Right hindlimb (tissue), 1 donor: ENCODE data around the gene CERKL.

Source experiments
- DNase-seq: peaks from one replicate; pipeline ENCODE4 v3.0.0-alpha.2; 2018

CERKL gene

DNA sequence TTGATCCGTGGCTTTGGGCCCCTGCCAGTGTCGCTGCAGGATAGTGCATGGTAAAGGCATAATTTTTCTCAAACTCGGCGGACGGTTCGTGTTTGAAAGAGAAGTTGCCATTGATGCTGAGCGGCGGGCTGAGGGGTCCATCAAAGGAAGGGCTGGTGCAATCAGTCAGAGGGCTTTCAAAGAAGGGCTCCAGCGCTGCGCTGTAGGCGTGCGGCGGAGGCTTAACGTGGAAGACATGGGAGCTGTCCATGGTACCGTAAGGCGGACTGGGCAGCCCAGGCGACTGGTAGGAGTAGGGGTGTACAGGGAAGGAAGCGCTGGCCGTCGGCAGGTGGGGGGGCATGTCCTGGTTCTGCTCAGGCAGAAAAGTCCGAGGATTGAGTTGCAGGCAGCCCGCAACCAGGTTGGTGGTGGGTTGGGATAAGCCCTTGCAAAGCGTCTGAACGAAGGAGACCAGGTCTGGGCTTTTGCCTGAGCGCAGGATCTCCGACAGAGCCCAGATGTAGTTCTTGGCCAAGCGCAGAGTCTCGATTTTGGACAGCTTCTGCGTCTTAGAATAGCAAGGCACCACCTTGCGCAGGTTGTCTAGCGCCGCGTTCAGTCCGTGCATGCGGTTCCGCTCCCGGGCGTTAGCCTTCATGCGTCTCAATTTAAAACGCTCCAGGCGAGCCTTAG is 21.1 kb upstream of the CERKL start:
- peak; percentile 81 for DNase-seq

DNA sequence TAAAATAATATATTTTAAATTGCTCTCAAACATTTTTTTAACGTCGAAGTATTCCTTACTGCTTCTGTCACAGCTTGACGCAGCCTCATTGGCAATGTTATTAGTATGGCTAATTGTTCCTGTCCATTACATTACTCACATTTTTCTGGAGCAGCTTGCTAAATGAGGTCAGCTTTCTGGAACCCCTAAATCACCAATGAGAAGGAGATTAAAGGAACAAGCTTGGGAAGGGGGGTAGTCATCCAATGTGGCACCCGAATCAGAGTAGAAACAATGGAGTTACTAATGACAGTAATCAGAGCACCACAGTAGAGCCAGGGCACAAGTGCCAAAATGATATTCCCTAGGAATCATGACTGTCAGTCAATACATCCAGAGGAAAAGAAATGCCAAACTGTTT is 18.3 kb upstream of the CERKL start:
- no peak for DNase-seq

DNA sequence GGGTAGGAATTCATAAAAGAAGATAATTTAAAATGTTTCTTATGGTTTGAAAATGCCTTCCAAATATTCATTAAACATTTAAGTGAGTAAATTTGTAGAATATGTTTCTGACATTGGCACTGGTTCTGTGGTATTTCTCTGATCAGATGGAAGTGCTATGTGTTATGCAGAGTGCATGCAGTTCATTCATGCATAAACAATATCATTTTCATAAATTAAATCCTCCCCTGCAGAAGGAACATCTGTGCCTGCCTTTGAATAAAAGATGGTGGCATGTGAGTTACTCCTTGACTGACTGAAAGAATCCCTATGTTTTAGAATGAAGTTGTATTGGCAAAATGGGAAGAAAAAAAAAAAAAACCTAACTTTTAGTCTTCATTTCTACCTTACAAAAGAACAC is 17.6 kb upstream of the CERKL start:
- no peak for DNase-seq

DNA sequence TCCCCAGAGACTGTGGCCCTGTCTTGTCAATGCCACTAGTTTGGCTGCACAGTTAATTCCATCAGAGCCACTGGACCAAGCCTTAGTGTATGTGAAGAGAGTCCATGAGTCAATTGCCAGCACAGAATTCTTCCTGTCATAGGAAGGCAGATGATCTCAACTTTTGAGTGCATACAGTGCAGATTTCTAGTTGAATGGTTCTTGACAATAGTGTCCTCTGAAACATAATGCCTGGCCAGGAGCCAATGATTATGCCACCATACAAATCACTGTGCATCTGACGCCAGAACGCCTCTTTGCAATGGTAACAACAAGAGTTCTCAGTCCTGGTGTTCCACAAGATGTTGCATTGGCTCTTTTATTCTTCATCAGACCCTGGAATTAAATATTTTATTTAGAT is 16.3 kb upstream of the CERKL start:
- DNase-seq, result no peak

DNA sequence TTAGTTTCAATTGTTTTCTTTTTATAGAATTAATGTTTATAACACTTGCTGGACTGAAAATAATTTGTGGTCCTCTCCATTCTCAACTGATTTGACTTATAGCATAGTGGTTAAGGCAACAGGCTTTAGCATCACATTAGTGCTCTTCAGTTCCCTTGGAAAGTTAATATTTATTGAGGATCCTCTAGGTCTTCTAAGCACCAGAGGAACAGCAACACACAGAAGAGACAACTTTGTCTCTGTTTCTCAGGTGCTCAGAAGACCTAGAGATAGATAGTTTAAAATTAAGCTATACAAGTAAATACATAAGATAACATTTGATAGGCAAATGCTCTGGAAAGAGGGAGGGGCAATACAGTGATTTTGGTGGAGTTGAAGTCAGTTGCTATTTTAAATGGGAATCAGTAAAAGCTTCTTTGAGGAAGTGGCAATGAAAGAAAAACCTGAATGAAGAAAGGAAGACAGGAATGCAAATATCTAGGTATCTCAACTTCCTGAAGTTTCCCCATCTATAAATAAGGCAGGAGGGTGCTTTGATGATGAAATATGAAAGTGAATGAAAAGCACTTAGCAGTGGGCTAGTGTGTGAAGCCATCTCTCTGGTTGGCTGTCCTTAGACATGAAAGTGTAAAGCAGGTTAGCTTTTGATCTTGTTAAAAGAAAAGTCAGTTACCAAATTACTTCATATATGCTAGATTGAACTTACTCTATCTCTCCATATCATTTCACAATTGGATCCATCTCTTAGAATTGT is 15.5 kb upstream of the CERKL start:
- DNase-seq, result no peak

DNA sequence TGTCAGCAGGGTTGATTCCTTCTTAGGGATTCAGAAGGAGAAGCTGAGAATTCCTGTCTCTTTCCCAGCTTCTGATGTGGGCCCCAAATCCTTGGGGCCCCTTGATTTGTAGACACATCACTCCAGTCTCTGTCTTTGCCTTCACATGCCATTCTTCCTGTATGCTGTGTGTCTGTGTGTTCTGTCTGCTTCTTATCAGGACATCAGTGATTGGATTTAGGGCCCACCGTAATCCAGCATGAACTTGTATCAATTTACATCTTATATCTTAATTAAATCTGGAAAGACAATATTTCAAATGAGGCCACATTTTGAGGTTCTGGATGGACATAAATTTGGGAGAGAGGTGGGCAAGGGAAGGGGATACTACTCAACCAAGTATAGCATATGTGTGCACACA is 13.7 kb upstream of the CERKL start:
- no peak for DNase-seq

DNA sequence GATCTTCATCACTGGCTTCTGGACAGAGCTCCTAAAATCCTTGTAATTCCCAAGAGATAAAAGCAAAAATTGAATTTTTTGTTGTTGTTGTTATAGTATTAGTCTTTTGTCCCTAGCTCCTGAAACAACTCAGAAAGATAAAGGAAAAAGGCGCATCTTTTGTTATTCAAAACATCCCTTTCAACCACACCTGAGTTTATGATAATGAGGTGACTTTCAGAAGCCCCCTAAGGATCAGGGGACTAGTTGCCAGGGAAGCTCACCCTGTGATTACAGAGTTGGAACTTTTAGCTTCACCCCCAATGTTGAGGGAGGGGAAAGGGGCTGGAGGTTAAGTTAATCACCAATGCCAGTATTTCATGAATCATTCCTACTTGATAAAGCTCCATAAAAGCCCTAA is 10.3 kb upstream of the CERKL start:
- no peak for DNase-seq

DNA sequence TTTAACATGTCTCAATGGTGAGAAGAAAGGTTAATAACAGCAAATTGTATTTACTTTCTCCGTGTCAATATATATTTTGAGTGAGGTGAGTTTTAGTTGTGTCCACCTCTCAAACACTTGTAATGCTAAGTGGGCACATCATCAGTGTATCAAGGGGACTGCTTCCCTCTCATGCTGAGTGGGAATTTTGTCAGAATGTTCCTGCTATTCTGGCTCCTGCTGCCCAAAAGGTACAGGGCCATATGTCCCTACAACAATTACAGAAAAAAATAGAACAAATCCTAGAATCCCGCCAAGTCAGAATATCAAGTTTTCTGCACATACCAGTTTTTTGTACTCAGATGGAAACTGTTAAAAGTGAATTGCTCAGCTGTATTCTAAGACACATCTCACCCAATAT is 5.4 kb upstream of the CERKL start:
- DNase-seq, result no peak

DNA sequence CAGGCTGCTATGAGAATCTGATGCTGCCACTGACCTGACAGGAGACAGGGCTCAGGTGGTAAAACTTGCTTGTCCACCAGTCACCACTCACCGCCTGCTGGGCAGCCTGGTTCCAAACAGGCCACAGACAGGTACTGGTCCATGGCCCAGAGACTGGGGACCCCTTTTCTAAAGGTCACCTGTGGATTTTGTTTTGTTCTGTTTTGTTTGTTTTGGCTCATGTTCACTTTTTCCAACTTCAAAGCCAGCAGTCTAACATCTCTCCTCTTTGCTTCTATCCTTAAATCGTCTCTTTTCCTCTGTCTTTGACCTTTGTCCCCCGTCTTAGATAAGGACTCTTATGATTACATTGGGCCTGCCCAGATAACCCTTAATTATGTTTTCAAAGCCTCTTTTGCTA is 3.3 kb upstream of the CERKL start:
- DNase-seq, result no peak

DNA sequence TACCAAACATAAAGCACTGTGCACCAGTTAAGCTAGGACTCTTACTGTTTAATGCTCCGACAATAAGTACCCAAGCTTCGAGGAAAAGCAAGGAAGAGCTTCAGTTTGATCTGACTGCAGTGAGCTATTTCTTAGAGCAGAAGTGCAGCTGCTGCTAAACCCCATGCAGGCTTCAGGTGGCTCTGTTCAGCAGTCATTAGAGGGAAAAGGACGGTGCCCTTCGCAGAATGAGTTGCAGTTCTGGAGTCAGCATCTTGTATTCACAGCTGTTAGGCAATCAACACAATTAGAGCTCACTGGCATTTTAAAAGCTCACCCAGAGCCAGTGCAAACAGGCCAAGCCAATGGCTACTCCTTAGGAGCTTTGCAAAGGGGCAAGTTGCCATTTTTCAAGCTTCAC is 1.5 kb upstream of the CERKL start:
- DNase-seq, result no peak

DNA sequence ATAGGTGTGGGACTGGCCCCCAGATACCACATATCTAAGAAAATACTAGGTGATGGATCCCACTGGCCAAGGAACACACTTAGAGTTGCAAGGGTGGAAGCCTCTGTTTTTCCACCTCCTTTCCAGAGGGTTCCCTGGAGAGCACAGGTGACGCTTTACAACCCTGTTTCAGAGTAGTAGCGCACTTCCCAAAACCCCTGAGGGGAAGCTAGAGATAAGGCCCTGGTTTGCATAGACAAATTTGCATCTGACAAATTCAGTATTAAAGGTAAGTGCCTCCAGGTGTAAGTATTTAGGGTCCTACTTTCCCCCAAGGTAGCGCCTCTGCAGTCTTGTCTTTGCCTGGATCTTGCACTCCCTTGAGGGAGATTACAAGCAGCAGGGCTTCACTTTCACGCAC is 474 bp upstream of the CERKL start:
- DNase-seq, result no peak

DNA sequence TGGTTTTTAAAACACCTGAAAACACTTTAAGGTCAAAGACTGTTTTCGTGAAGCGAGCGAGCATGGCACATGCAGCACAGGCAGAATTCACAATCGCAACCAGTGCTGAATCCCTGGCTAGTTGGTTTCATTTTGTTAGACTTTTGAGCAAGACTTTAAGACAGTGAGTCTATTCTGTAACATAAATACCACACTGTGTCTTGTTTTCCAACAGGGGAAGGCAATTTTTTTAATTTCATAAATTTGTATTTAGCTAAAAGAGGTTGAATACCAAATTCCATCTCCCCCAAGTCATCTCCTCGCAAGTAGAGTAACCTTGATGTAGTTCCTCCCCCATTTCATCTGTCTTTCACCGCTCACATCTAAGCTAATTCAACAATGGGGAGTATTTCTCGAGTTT is 1.4 kb downstream of the CERKL start:
- DNase-seq, result no peak

DNA sequence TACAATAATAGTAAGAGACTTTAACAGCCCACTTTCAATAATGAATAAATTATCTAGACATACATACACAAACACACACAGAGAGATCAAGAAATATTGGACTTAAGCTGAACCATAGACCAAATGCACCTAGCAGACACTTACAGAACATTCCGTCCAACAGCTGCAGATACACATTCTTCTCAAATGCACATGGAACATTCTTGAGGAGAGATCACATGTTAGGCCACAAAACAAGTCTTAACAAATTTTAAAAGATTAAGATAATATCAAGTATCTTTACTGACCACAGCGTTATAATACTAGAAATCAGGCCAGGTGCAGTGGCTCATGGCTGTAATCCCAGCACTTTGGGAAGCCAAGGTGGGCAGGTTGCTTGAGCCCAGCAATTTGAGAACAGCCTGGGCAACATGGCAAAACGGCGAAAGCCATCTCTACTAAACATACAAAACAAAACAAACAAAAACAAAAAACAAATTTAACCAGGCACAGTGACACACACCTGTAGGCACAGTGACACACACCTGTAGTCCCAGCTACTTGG is 7.4 kb downstream of the CERKL start:
- DNase-seq, result no peak

DNA sequence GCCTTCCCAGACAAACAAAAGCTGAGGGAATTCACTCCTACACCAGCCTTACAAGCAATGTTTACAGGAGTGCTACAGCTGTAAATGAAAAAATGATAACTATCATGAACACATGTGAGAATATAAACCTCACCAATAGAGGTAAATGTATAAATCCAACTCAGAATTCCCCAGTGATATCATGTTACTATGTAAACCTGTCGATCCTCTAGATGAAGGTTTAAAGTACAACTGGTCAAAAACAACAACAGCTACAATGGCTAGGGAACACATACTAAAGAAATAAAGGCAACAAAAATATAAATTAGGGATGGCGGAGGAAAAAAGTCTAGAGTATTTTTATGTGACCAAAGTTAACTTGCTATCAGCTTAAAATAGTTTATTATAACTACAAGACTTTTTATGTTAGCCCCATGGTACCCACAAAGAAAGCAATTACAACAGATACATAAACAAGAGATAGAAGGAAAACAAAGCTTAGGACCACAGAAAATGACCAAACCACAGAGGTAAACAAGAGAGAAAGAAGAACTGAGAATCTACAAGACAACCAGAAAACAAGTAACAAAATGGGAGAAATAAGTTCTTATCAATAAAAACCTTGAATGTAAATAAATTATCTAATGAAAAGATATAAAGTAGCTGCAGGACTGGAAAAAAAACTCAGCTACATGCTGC is 8.3 kb downstream of the CERKL start:
- DNase-seq, result no peak

DNA sequence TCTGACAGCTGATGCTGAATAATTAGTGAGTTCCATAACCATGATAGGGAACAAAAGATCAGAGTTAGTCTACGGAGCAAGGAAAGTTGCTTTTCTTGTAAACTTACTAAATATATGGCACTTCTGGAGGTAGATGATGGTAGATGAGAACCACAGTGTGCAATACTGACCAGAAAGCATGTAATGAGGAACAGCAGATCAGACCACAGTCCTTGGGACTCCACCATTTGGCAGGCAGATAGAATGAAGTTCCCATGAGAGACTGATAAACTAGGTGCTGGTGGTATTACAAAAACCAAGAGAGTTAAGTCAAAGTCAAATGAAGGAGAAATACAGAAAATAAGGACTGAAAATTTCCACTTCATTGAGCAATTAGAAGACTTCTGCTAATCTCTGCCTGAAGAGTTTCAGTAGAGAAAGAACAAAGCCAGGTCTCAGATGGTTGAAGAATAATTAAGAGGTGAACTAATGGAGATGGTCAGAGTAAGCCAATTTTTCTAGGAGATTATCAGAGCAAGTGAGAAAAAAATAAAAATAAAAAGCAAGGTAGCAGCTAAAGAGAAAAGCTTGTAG is 10.4 kb downstream of the CERKL start:
- DNase-seq, result no peak

DNA sequence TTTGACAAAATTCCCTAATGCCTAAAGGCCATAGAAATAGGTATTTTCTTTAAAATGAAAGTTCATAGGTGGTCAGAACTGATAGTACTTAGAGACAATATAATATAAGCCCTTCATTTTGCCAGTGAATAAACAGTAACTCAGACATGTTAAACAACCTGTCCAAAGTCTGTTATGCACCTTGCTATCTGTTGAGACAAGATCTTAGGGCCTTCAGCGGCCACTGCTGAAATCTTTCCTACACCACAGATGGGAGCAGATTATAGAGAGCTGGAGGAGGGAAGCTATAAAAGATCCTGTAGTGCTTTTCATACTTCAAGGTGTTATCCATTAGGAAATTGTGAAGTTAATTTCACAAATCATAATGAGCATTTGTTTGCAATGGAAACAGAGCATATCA is 13.8 kb downstream of the CERKL start:
- DNase-seq, result no peak

DNA sequence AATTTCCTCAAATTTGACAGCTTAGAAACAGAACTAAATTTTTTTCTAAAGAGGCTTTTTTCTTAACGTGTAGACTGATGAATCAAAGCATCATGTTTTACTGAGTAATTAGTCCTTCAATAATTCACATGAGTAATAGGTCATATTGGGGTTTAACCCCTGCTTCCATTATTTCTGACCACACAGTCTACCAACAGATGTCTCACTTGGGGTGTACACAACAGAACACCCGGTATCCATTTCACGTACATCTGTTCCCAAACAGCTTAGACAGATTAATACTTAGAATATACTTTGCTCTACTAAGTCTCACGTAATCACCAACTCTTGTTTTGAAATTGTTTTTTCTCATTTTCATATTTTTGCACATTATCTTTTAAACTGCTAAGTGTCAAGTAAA is 14.8 kb downstream of the CERKL start:
- no peak for DNase-seq

DNA sequence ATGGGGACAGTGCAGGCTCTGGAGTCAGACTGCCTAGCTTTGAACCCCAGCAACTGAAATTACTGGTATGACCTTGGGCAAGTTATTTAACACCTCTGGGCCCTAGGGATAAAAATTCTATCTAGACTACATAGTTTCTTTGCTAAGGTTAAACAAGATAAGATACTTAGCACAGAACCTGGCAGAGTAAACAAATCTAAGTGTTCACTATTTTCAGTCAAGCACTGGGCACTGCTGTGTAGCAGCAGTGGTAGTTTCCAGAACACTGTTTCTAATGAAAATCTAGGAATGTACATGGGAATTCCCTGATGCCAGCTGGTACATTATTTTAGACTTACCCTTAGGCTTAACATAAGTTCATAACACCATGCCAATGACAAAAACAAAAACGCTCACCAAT is 17.2 kb downstream of the CERKL start:
- no peak for DNase-seq

DNA sequence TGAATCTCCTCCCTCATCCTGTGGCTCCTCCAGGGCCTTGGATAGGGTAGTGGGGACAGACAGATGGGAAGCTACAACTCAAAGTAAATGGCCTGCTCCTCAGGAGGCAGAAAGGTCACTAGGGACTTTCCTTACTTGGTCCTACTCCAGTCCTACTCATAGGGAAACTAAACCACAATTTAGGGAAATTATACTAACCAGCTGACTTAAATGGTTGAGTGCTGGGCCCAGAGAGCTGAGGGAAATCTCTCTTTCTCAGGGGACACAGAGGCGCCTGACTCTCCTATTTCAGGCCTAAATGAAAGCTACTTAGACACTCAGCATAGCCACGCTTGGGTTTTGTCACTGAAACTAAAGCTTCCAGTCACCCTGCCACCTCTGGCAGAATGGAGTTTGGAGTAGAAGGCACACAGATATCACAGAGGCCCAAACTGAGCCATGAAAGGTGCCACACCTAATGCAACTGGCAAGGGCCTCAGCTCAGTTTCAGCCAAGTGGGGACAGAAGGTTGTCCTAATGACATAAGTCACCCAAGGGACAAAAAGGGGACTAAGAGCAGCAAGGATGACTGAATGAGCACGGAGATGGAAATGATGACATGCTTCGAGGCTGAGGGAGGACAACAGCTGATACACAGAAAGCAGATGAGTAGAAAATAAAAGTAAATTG is 24.0 kb downstream of the CERKL start:
- no peak for DNase-seq

DNA sequence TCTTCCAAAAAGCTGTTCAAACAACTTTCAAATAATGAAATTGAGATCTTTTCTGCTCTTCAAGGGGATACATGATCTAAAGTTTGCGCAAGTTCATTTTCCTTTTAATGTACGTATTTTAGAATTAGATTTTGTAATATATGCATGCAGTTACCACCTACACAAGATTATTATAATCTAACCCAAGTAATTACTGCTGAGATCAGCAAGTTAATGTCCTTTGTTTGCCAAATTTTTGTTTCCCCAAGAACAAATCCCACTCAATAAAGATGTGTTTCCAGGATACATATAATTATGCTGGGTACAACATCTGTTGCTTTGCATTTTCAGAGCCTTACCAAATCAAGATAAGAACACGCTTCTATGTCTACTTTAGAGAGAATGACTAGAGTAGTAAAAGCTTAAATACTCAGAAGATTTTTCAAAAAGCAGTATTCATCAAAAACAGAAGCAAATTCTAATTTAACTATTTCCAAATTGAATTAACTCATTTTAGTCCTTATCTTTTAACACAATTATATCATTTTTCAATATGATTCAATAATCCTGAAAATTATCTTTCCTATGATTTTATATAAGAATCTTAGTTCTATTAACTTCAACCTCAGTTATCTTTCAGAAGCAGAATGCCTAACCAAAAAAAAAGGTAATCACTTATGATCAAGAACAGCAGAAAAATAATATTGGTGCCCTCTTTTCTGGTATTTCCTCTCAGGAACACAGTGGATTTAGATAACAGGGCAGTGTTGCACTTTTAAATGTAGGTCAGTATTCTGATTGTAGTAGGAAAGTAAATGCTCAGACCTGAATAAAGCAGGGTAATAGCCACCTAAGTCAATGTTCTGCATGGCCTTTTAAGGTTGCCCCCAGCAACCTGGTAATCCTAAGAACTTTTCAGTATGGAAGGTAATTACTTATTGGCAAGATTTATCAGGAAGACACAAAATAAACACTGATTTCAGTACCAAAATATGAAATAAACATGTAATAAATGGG is 28.0 kb downstream of the CERKL start:
- no peak for DNase-seq

DNA sequence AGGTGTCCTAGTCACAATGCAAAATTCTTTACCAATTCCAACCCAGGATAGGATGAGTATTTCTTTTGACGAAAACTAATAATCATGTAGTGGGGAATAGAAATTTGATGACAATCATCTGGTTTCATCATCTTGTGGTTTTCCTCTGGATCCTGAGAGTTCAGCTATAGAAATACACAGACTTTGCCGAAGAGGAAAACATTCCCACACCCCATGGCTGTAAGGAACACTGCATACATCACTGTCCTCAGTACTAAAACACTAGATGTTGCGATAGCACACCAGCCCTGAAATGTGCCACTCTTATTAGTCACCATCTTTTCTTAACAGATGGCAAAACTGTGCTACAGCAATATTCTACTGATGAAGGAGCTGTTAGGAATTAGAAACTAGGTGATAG is 29.4 kb downstream of the CERKL start:
- no peak for DNase-seq

DNA sequence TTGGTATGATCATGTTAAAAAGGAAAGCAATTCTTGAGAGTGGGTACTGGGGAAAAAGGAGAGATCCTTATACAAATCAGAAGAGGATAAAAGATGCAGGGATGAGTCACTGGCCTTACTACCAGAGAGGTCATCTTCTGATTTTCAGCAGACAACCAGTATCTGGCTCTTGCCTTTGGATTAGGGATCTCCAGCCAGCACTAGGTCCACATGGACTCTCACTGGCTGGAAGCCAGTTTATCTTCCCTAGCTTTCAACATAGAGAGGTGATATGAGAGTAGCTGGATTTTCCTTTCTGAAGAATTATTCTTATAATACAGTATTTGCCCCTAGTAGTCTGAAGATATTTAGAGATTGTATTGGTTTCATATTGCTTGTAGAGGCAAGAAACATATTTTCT is 30.2 kb downstream of the CERKL start:
- no peak for DNase-seq
